Thoracic aorta (tissue), 2 donors: Measurements from ENCODE around the gene ARSI. TPM values are rescaled to one million over a fixed set of nuclear protein-coding genes. Genes with fewer than 3 reads are reported as not detected.

ENCODE experiments used
- ATAC-seq: fragments of 150-250 bp; one replicate; pipeline ENCODE4 v1.8.0; 2017; ENCODE audit warnings: low read depth; ENCODE audit not compliant: insufficient number of reproducible peaks, low FRiP score
- DNase-seq: peaks from one replicate; pipeline ENCODE4 v3.0.0-alpha.2; 2020; ENCODE audit warnings: low spot score
- H3K27ac ChIP-seq, 2 donors: fragments of 200-600 bp; sonication (generic); 1 replicate in 1 of 2; 2 replicates in 1 of 2; pipeline ENCODE4 v1.5.1; 2016; ENCODE audit warnings: mild to moderate bottlenecking in 2 of 2, moderate library complexity in 2 of 2
- H3K27me3 ChIP-seq: fragments of 200-600 bp; sonication (generic); replicated peaks from 2 replicates; pipeline ENCODE4 v1.6.0; 2016; ENCODE audit warnings: mild to moderate bottlenecking; ENCODE audit not compliant: insufficient read depth
- H3K36me3 ChIP-seq: fragments of 200-600 bp; sonication (generic); one replicate; pipeline ENCODE4 v1.5.1; 2016
- H3K4me1 ChIP-seq, 2 donors: fragments of 200-600 bp; sonication (generic); 1 replicate in 1 of 2; 2 replicates in 1 of 2; pipeline versions ENCODE4 v1.5.1 to v1.6.0; 2016; ENCODE audit warnings: low read depth in 2 of 2, mild to moderate bottlenecking in 1 of 2; ENCODE audit not compliant: control insufficient read depth in 1 of 2
- H3K4me3 ChIP-seq: fragments of 200-600 bp; sonication (generic); 2 replicates; pipeline ENCODE4 v1.5.1; 2016; ENCODE audit warnings: mild to moderate bottlenecking
- H3K9me3 ChIP-seq: fragments of 200-600 bp; sonication (generic); 2 replicates; pipeline ENCODE4 v1.5.1; 2016
- total RNA-seq, 2 donors: library from RNA; depleted of rRNA; stranded (reverse); fragments of >200 nt; gene quantifications; one replicate each; pipeline versions ENCODE4 v1.1.0 to v1.2.3, GENCODE V29; 2016
- TF ChIP-seq, protein P1 (sequence below): fragments of 200-600 bp; sonication (generic); IDR thresholded peaks from one replicate; pipeline ENCODE4 v1.5.1; 2019; ENCODE audit warnings: antibody characterized with exemption

ARSI gene
- total RNA-seq, 2 donors from 2014 or later, result 0.41 to 4.3 TPM

GRCh38 chr5:150294551-150295071, 8.1 kb downstream of the ARSI start:
- Histone ChIP-seq H3K27me3 (no peaks in the 10 kb centered on the region), H3K4me3 (no peak overlapping the region), H3K4me1 (no peaks in the 10 kb centered on the region), H3K9me3 (no peaks in the 10 kb centered on the region), H3K27ac (no peak overlapping the region), H3K36me3 (no peaks in the 10 kb centered on the region)
- DNase-seq, result no peak
- TF ChIP-seq, protein P1, sequence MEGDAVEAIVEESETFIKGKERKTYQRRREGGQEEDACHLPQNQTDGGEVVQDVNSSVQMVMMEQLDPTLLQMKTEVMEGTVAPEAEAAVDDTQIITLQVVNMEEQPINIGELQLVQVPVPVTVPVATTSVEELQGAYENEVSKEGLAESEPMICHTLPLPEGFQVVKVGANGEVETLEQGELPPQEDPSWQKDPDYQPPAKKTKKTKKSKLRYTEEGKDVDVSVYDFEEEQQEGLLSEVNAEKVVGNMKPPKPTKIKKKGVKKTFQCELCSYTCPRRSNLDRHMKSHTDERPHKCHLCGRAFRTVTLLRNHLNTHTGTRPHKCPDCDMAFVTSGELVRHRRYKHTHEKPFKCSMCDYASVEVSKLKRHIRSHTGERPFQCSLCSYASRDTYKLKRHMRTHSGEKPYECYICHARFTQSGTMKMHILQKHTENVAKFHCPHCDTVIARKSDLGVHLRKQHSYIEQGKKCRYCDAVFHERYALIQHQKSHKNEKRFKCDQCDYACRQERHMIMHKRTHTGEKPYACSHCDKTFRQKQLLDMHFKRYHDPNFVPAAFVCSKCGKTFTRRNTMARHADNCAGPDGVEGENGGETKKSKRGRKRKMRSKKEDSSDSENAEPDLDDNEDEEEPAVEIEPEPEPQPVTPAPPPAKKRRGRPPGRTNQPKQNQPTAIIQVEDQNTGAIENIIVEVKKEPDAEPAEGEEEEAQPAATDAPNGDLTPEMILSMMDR, result no peak
- no peak for ATAC-seq

DNA sequence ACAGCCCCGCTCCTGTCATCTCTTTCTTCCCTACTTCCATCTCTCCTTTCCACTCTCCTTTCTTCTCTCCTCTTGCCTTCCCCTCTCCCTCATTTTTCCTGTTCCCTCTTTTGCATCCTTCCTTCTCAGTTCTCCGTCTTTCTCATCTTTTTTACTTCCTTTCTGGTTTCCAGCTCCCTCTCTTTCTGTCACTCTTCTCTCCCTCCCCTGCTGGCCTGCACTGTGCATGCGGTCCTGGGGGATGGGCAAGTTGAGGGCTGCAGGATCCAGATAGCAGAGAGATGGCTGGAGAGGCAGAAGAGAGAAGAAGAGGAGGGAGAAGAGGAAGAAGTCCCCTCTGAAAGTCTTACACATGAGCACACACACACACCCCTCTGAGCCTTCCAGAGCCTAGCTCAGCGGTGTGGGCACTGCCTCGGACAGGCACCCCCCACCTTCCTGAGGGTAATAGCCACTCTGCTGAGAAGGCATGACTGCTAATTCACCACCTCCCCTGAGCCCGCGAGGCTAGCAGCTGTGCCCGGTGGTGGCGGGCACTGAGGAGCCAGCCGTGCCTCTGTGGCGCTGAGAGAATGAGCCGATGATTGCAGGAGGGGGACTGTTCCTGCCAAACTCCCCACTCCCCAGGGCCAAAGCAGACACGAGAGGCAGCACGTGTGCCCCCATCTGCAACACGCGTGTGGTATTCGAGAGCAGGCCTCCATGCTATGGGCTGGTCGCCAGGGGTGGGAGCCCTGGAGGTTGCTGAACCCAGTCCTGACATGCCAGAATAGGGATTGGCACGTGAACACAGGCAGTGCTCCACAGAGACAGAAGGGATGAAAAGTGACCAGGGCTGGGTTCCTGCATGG, 9.4 kb downstream of the ARSI start:
- H3K27me3 ChIP-seq, result no peaks in the 10 kb centered on the region
- ATAC-seq, result no peak
- H3K4me1 ChIP-seq, result no peaks in the 10 kb centered on the region
- no peak overlapping the region for H3K27ac ChIP-seq
- no peaks in the 10 kb centered on the region for H3K36me3 ChIP-seq
- DNase-seq, result no peak
- H3K9me3 ChIP-seq, result no peaks in the 10 kb centered on the region
- TF ChIP-seq, protein P1, result no peak
- no peak overlapping the region for H3K4me3 ChIP-seq

GRCh38 chr5:150291388-150292385, 11.0 kb downstream of the ARSI start:
- H3K4me3 ChIP-seq, result no peak overlapping the region
- no peaks in the 10 kb centered on the region for H3K36me3 ChIP-seq
- no peak overlapping the region for H3K27ac ChIP-seq
- H3K9me3 ChIP-seq, result no peaks in the 10 kb centered on the region
- no peaks in the 10 kb centered on the region for H3K4me1 ChIP-seq
- ATAC-seq, result no peak
- no peaks in the 10 kb centered on the region for H3K27me3 ChIP-seq
- DNase-seq, result no peak
- TF ChIP-seq, protein P1, result no peak

DNA sequence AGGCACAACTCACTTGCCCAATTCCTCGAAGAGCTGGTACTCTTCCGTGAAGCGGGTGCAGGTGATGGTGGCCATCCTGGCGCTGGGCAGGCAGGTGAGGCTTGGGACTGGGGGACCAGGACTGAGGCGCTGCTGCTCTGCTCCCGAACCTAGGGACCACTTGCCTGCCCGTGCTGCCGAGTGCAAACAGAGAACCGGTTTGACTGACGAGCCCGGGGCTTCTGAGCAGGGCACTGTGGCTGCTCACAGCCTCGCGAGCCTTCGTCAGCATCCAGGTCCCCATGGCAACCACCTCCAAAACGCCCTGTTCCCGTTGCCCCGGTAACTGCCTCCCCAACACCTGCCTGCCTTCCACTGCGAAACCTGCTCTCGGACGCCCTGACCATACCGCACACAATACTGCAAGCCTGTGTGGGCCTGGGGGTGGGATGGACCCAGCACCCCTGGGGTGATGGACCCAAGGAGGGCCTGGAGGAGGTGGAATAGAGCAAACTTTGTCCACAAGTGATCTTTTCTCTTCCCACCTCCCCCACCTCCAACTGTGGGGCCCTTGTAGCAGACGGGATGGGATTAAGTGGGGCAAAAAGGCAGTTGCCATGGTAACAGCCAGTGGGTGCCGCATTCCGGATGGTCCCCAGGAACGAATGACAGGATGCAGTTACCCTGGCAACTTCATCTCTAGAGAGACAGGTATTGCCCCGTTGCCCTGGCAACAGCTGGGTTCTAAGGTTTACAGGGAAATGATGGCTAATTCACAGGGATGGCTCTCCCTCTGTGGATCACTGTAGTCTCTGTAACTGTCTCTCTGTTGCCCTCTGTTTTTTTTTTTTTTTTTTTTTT, 12.9 kb downstream of the ARSI start, which contains the start of gene CAMK2A:
TSS of gene CAMK2A (minus strand) at position 223 of the 840 bp plus-strand sequence. CDS start at position 75, 148 bp downstream.
- TF ChIP-seq, protein P1, result no peak
- no peaks in the 10 kb centered on the region for H3K9me3 ChIP-seq
- H3K4me1 ChIP-seq, result no peaks in the 10 kb centered on the region
- H3K27ac ChIP-seq, result no peak within 1 kb of the TSS
- DNase-seq (no peak), ATAC-seq (no peak)
- no peaks in the 10 kb centered on the region for H3K27me3 ChIP-seq
- H3K36me3 ChIP-seq, result no peaks in the 10 kb centered on the region
- H3K4me3 ChIP-seq, result no peak within 1 kb of the TSS
